ENCODE data around the gene COX5A.

- no peak for TF ChIP-seq EP300 (IDR thresholded peaks at IDR 0.05)
- TF ChIP-seq CTCF (IDR thresholded peaks at IDR 0.05) = no peak
- TF ChIP-seq POLR2A (IDR thresholded peaks at IDR 0.05) = no peak
Observed at GRCh38 chr15:74903676-74904075, 34.2 kb downstream of the COX5A start.
